ENCODE data around the gene KCNC1.

KCNC1 gene

GRCh38 chr11:17799147-17799546, 64.6 kb downstream of the KCNC1 start:
- DNase-seq: no peak

- no peak for DNase-seq
Measured at GRCh38 chr11:17801166-17801565, 66.6 kb downstream of the KCNC1 start.

- DNase-seq: no peak
Measured at GRCh38 chr11:17802491-17802890, 67.9 kb downstream of the KCNC1 start.

- DNase-seq: no peak
Measured at GRCh38 chr11:17803754-17804334, 69.3 kb downstream of the KCNC1 start.

- no peak for DNase-seq
Measured at GRCh38 chr11:17805043-17805442, 70.5 kb downstream of the KCNC1 start.

- DNase-seq: no peak
Measured at GRCh38 chr11:17805873-17806272, 71.3 kb downstream of the KCNC1 start.

- no peak for DNase-seq
Measured at GRCh38 chr11:17807034-17807433, 72.5 kb downstream of the KCNC1 start.

- DNase-seq: no peak
Measured at GRCh38 chr11:17810041-17810440, 75.5 kb downstream of the KCNC1 start.

- no peak for DNase-seq
Measured at GRCh38 chr11:17810746-17811145, 76.2 kb downstream of the KCNC1 start.

- no peak for DNase-seq
Measured at GRCh38 chr11:17811352-17811751, 76.8 kb downstream of the KCNC1 start.

- no peak for DNase-seq
Measured at GRCh38 chr11:17812091-17812864, 77.7 kb downstream of the KCNC1 start.

GRCh38 chr11:17812865-17813187, 78.2 kb downstream of the KCNC1 start:
- no peak for DNase-seq

- DNase-seq: no peak
Measured at GRCh38 chr11:17813391-17814059, 78.9 kb downstream of the KCNC1 start.

GRCh38 chr11:17814546-17814945, 80.0 kb downstream of the KCNC1 start:
- DNase-seq: no peak

GRCh38 chr11:17816232-17816931, 81.8 kb downstream of the KCNC1 start:
- no peak for DNase-seq

GRCh38 chr11:17821648-17822400, 87.2 kb downstream of the KCNC1 start:
- no peak for DNase-seq

GRCh38 chr11:17822401-17822781, 87.8 kb downstream of the KCNC1 start:
- DNase-seq: no peak

GRCh38 chr11:17827006-17827405, 92.4 kb downstream of the KCNC1 start:
- DNase-seq: no peak

GRCh38 chr11:17828311-17828751, 93.8 kb downstream of the KCNC1 start:
- no peak for DNase-seq

GRCh38 chr11:17831228-17831627, 96.6 kb downstream of the KCNC1 start:
- no peak for DNase-seq

- no peak for DNase-seq
Measured at GRCh38 chr11:17831883-17832282, 97.3 kb downstream of the KCNC1 start.

All from stimulated activated naive CD4-positive, alpha-beta T cell (primary cell).